WTC11 (cell line): ENCODE results near the gene PRR14.

Experiments
- CTCF ChIP-seq: fragments of 200-600 bp; IDR thresholded peaks from 2 replicates; pipeline ENCODE4 v1.8.0; 2022; ENCODE audit warnings: antibody characterized with exemption
- E2F1 ChIP-seq: sonication (generic); formaldehyde crosslinking; IDR thresholded peaks from 2 replicates; pipeline ENCODE4 v1.8.0; 2022; ENCODE audit warnings: mild to moderate bottlenecking, missing genetic modification reagents
- TF ChIP-seq, protein P1 (sequence below): sonication (generic); formaldehyde crosslinking; IDR thresholded peaks from 2 replicates; pipeline ENCODE4 v1.8.1; 2023; ENCODE audit warnings: mild to moderate bottlenecking, missing genetic modification reagents
- TF ChIP-seq, protein P2 (sequence below): sonication (generic); formaldehyde crosslinking; IDR thresholded peaks from 2 replicates; pipeline ENCODE4 v1.8.1; 2022; ENCODE audit warnings: low read depth, mild to moderate bottlenecking, moderate library complexity, missing genetic modification reagents, borderline replicate concordance

DNA sequence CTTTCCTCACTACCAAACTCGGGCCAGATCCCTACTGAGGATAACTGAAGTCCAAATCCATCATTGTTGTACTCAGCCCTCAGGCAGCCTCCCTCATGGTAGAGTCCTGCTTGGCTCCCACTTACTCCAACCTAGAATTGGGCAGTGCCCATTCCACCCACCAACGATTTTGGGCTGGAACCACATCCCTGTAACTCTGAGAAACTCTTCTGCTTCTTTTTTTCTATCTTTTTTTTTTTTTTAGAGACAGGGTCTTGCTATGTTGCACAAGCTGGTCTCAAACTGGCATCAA lies 1.2 kb downstream of the PRR14 start:
- TF ChIP-seq CTCF (no peak), E2F1 (CRISPR knock-in tag) (no peak)
- TF ChIP-seq, protein P1, sequence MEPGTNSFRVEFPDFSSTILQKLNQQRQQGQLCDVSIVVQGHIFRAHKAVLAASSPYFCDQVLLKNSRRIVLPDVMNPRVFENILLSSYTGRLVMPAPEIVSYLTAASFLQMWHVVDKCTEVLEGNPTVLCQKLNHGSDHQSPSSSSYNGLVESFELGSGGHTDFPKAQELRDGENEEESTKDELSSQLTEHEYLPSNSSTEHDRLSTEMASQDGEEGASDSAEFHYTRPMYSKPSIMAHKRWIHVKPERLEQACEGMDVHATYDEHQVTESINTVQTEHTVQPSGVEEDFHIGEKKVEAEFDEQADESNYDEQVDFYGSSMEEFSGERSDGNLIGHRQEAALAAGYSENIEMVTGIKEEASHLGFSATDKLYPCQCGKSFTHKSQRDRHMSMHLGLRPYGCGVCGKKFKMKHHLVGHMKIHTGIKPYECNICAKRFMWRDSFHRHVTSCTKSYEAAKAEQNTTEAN (CRISPR knock-in tag), result no peak
- TF ChIP-seq, protein P2, sequence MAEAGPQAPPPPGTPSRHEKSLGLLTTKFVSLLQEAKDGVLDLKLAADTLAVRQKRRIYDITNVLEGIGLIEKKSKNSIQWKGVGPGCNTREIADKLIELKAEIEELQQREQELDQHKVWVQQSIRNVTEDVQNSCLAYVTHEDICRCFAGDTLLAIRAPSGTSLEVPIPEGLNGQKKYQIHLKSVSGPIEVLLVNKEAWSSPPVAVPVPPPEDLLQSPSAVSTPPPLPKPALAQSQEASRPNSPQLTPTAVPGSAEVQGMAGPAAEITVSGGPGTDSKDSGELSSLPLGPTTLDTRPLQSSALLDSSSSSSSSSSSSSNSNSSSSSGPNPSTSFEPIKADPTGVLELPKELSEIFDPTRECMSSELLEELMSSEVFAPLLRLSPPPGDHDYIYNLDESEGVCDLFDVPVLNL (CRISPR knock-in tag), result no peak
